Cardiac muscle cell (in vitro differentiated cells and primary cell): ENCODE results near the gene FHOD3. TPM values are rescaled to one million over a fixed set of nuclear protein-coding genes. Genes with fewer than 3 reads are reported as not detected.

ENCODE experiments used
- DNase-seq, 2 donors: peaks; one replicate each; pipeline versions ENCODE4 v3.0.0 to v3.0.0-alpha.2; 2010 to 2017; ENCODE audit warnings: low read depth in 1 of 2, low spot score in 1 of 2
- H3K27ac ChIP-seq: fragments of 200-600 bp; sonication (generic); 2 replicates; pipeline ENCODE4 v1.5.1; 2016
- H3K27me3 ChIP-seq: fragments of 200-600 bp; sonication (generic); 2 replicates; pipeline ENCODE4 v1.6.0; 2016; ENCODE audit warnings: control low read depth
- H3K36me3 ChIP-seq: fragments of 200-600 bp; sonication (generic); 2 replicates; pipeline ENCODE4 v1.5.1; 2016; ENCODE audit warnings: control low read depth
- H3K4me1 ChIP-seq: fragments of 200-600 bp; sonication (generic); 2 replicates; pipeline ENCODE4 v1.8.1; 2017; ENCODE audit warnings: low read depth, mild to moderate bottlenecking, mixed run types
- H3K4me3 ChIP-seq: fragments of 200-600 bp; sonication (generic); 2 replicates; pipeline ENCODE4 v1.5.1; 2016; ENCODE audit warnings: mild to moderate bottlenecking
- H3K9me3 ChIP-seq: fragments of 200-600 bp; sonication (generic); 2 replicates; pipeline ENCODE4 v1.5.1; 2017; ENCODE audit warnings: low read depth, mild to moderate bottlenecking, control low read depth
- polyA plus RNA-seq: library from polyadenylated mRNA; unstranded; fragments of >200 nt; fragmentation: Nextera tagmentation; extraction: Ambion mirVana; gene quantifications from 2 replicates; pipeline ENCODE4 v1.2.1, GENCODE V29; 2016
- total RNA-seq: library from RNA; depleted of rRNA; stranded (reverse); fragments of >200 nt; gene quantifications from 2 replicates; pipeline ENCODE4 v1.2.3, GENCODE V29; 2016
- TF ChIP-seq, protein P1 (sequence below): IDR thresholded peaks from 2 replicates; pipeline ENCODE4 v1.5.1; 2012; ENCODE audit warnings: low read depth, mild to moderate bottlenecking, low read length

FHOD3 gene
- total and polyA plus RNA-seq, 2 experiments from 2014 or later, result 127 to 347 TPM

GRCh38 chr18:36660311-36660710, 362.8 kb downstream of the FHOD3 start:
- DNase-seq, result no peak
- H3K9me3 ChIP-seq, result no peaks in the 10 kb centered on the region
- no peak overlapping the region for H3K27ac ChIP-seq
- H3K4me1 ChIP-seq, result peaks cover 10% of the 10 kb centered on the region
- H3K36me3 ChIP-seq, result peaks cover 48% of the 10 kb centered on the region
- no peaks in the 10 kb centered on the region for H3K27me3 ChIP-seq
- H3K4me3 ChIP-seq, result no peak overlapping the region
- TF ChIP-seq, protein P1, sequence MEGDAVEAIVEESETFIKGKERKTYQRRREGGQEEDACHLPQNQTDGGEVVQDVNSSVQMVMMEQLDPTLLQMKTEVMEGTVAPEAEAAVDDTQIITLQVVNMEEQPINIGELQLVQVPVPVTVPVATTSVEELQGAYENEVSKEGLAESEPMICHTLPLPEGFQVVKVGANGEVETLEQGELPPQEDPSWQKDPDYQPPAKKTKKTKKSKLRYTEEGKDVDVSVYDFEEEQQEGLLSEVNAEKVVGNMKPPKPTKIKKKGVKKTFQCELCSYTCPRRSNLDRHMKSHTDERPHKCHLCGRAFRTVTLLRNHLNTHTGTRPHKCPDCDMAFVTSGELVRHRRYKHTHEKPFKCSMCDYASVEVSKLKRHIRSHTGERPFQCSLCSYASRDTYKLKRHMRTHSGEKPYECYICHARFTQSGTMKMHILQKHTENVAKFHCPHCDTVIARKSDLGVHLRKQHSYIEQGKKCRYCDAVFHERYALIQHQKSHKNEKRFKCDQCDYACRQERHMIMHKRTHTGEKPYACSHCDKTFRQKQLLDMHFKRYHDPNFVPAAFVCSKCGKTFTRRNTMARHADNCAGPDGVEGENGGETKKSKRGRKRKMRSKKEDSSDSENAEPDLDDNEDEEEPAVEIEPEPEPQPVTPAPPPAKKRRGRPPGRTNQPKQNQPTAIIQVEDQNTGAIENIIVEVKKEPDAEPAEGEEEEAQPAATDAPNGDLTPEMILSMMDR, result no peak

DNA sequence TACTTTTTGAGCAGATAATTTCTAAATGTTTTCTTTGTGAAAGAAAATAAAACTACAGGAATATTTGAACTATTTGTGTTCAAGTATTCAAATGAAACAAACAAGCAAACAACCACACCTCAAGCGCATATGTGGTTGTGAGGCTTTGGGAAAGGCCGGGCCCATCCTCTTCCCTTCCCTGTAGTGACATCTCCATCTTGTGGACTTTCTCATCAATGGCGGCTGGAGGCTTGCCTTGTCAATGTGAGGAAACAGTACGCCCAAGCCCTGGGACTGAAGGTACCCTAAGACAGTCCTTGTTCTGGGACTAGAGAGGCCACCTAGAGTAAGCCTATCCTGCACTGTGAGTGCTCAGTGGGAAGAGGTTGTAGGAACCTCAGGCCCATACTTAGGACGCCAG, 364.5 kb downstream of the FHOD3 start:
- TF ChIP-seq, protein P1, result peak; percentile 9
- no peak overlapping the region for H3K27ac ChIP-seq
- no peaks in the 10 kb centered on the region for H3K9me3 ChIP-seq
- no peaks in the 10 kb centered on the region for H3K27me3 ChIP-seq
- H3K4me1 ChIP-seq, result no peaks in the 10 kb centered on the region
- no peak overlapping the region for H3K4me3 ChIP-seq
- H3K36me3 ChIP-seq, result peaks cover 53% of the 10 kb centered on the region
- peak in 1 of 2 donors; percentile 21 for DNase-seq

DNA sequence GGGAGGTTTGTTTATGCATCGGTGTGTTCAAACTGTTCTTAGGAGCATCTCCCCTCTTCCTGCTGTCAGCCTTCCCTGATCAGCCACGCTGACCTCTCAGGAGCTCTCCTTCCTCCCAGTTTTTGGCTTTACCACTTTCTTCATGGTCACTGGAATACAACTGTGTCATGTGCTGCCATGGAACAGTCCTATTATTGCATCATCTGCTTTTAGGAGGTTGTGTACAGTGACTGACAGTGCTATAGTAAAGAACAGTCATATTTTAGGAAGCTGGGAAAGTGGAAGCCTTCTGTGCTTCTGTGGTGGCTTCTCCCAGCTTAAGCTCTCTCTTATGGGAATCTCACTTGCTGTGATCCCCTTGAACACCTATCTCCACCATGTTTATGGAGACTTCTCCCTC, 365.8 kb downstream of the FHOD3 start:
- peak in 1 of 2 donors; percentile 38 for DNase-seq
- no peaks in the 10 kb centered on the region for H3K9me3 ChIP-seq
- H3K36me3 ChIP-seq, result peaks cover 55% of the 10 kb centered on the region
- H3K27me3 ChIP-seq, result no peaks in the 10 kb centered on the region
- H3K4me3 ChIP-seq, result no peak overlapping the region
- H3K27ac ChIP-seq, result no peak overlapping the region
- H3K4me1 ChIP-seq, result no peaks in the 10 kb centered on the region
- TF ChIP-seq, protein P1, result no peak

GRCh38 chr18:36665952-36666351, 368.4 kb downstream of the FHOD3 start:
- no peaks in the 10 kb centered on the region for H3K27me3 ChIP-seq
- TF ChIP-seq, protein P1, result no peak
- H3K27ac ChIP-seq, result peak overlapping the region; percentile 20
- H3K4me1 ChIP-seq, result no peaks in the 10 kb centered on the region
- H3K9me3 ChIP-seq, result no peaks in the 10 kb centered on the region
- H3K4me3 ChIP-seq, result no peak overlapping the region
- H3K36me3 ChIP-seq, result peaks cover 33% of the 10 kb centered on the region
- DNase-seq, result no peak

DNA sequence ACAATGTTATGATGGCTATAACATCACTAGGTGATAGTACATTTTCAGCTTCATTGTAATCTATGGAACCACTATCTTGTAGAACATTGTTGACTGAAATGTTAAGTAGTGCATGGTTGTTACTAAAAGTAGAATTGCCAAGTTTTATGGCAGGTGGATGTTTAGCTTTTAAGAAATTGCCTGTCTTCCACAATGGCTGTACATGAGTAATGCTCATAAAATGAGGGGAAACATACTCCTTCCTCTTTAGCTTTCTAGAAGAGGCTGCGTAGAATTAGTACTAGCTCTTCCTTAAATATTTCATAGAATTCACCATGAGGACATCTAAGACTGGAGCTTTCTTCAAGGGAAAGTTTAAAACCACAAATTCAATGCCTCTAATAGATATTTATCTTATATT, 370.3 kb downstream of the FHOD3 start:
- Histone ChIP-seq H3K27me3 (no peaks in the 10 kb centered on the region), H3K36me3 (peaks cover 24% of the 10 kb centered on the region), H3K4me1 (no peaks in the 10 kb centered on the region), H3K4me3 (no peak overlapping the region), H3K9me3 (no peaks in the 10 kb centered on the region), H3K27ac (no peak overlapping the region)
- DNase-seq, result no peak
- TF ChIP-seq, protein P1, result no peak

GRCh38 chr18:36668349-36668748, 370.8 kb downstream of the FHOD3 start:
- Histone ChIP-seq H3K9me3 (no peaks in the 10 kb centered on the region), H3K36me3 (peaks cover 28% of the 10 kb centered on the region), H3K27ac (no peak overlapping the region), H3K4me1 (no peaks in the 10 kb centered on the region), H3K27me3 (no peaks in the 10 kb centered on the region), H3K4me3 (no peak overlapping the region)
- TF ChIP-seq, protein P1, result no peak
- no peak for DNase-seq
